Glomerular visceral epithelial cell (primary cell): ENCODE results near the gene GATAD2A.

ENCODE experiments used
- DNase-seq: peaks from one replicate; pipeline ENCODE4 v3.0.0-alpha.2; 2016; ENCODE audit errors: extremely low spot score

The GATAD2A gene

GRCh38 chr19:19490214-19490968 is 84.9 kb downstream of the GATAD2A start:
- DNase-seq, result peak; percentile 83

GRCh38 chr19:19491321-19492025 is 86.0 kb downstream of the GATAD2A start:
- no peak for DNase-seq

- no peak for DNase-seq
These were observed 86.6 kb downstream of the GATAD2A start for GRCh38 chr19:19492026-19492610.

- no peak for DNase-seq
These were observed 88.5 kb downstream of the GATAD2A start for GRCh38 chr19:19493841-19494546.

GRCh38 chr19:19495614-19496603 is 90.4 kb downstream of the GATAD2A start:
- no peak for DNase-seq

- DNase-seq, result no peak
These were observed 92.9 kb downstream of the GATAD2A start for GRCh38 chr19:19498255-19498991.

GRCh38 chr19:19499272-19499995 is 94.0 kb downstream of the GATAD2A start:
- no peak for DNase-seq

GRCh38 chr19:19500975-19501644 is 95.6 kb downstream of the GATAD2A start:
- no peak for DNase-seq

GRCh38 chr19:19501798-19502197 is 96.3 kb downstream of the GATAD2A start:
- no peak for DNase-seq

GRCh38 chr19:19502281-19502680 is 96.8 kb downstream of the GATAD2A start:
- no peak for DNase-seq

- DNase-seq, result no peak
These were observed 97.5 kb downstream of the GATAD2A start for GRCh38 chr19:19502808-19503602.

- no peak for DNase-seq
These were observed 99.5 kb downstream of the GATAD2A start for GRCh38 chr19:19504754-19505668.

GRCh38 chr19:19505669-19506326 is 100.3 kb downstream of the GATAD2A start:
- DNase-seq, result no peak

- no peak for DNase-seq
These were observed 101.1 kb downstream of the GATAD2A start for GRCh38 chr19:19506592-19506991.

- no peak for DNase-seq
These were observed 101.9 kb downstream of the GATAD2A start for GRCh38 chr19:19507354-19507753.

- no peak for DNase-seq
These were observed 102.7 kb downstream of the GATAD2A start for GRCh38 chr19:19508217-19508616.

GRCh38 chr19:19510432-19510831 is 105.0 kb downstream of the GATAD2A start:
- no peak for DNase-seq
